22Rv1 (cell line): ENCODE results near the gene CENPP.

ENCODE experiments used
- H3K27ac ChIP-seq: fragments of 450-650 bp; 2 replicates; pipeline ENCODE4 v1.5.1; 2017
- ZFX ChIP-seq: fragments of 450-650 bp; IDR thresholded peaks from 2 replicates; pipeline ENCODE4 v1.6.1; 2017; ENCODE audit warnings: antibody characterized with exemption, borderline replicate concordance
- TF ChIP-seq, protein P1 (sequence below): fragments of 450-650 bp; IDR thresholded peaks from 2 replicates; pipeline ENCODE4 v1.5.1; 2017; ENCODE audit warnings: mild to moderate bottlenecking

Gene CENPP

DNA sequence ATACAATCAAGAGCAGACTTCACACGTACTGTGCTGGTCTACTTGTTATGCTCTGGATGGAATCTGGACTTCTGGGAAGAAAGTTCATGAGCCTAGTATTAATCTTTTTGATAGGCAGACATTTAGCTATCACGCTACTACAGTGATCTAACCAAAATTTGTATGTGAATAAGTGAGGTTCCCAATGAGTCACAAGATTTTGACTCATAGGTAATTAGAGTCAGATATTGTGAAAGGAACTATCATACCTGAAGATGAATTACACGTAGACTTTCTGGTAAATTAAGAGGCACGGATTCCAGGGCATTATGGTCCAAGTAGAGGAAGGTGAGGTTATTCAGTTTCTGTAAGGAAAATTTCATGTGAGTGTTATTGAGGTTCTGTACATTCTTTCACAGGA lies 60.2 kb downstream of the CENPP start:
- no peak overlapping the region for H3K27ac ChIP-seq
- TF ChIP-seq, protein P1, sequence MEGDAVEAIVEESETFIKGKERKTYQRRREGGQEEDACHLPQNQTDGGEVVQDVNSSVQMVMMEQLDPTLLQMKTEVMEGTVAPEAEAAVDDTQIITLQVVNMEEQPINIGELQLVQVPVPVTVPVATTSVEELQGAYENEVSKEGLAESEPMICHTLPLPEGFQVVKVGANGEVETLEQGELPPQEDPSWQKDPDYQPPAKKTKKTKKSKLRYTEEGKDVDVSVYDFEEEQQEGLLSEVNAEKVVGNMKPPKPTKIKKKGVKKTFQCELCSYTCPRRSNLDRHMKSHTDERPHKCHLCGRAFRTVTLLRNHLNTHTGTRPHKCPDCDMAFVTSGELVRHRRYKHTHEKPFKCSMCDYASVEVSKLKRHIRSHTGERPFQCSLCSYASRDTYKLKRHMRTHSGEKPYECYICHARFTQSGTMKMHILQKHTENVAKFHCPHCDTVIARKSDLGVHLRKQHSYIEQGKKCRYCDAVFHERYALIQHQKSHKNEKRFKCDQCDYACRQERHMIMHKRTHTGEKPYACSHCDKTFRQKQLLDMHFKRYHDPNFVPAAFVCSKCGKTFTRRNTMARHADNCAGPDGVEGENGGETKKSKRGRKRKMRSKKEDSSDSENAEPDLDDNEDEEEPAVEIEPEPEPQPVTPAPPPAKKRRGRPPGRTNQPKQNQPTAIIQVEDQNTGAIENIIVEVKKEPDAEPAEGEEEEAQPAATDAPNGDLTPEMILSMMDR: no peak
- TF ChIP-seq ZFX: no peak

- no peak overlapping the region for H3K27ac ChIP-seq
- TF ChIP-seq, protein P1: no peak
- TF ChIP-seq ZFX: no peak
Measured at GRCh38 chr9:92392690-92393089, 66.9 kb downstream of the CENPP start.

GRCh38 chr9:92393686-92394085 lies 67.9 kb downstream of the CENPP start:
- TF ChIP-seq ZFX: no peak
- TF ChIP-seq, protein P1: no peak
- no peak overlapping the region for H3K27ac ChIP-seq

DNA sequence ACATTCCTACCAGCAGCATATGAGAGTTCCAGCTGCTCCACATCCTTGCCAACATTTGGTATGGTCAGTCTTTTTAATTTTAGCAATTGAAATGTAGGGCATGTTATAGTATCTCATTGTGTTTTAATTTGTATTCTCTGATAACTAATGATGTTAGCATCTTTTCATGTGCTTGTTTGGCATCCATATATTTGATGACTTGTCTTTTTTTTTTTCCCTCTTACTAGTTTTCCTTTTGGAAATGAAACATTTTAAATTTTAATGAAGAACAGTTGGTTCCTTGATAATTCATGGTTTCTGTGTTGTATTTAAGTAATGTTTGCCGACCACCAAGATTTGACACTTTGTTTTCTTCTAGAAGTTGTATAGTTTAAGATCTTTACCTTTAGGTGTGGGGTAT lies 69.9 kb downstream of the CENPP start:
- no peak overlapping the region for H3K27ac ChIP-seq
- TF ChIP-seq, protein P1: no peak
- TF ChIP-seq ZFX: no peak

GRCh38 chr9:92397853-92398252 lies 72.1 kb downstream of the CENPP start:
- TF ChIP-seq, protein P1: no peak
- TF ChIP-seq ZFX: no peak
- peak overlapping the region; percentile 28; the same call in 1 of the 2 replicates for H3K27ac ChIP-seq

- TF ChIP-seq, protein P1: no peak
- no peak for TF ChIP-seq ZFX
- H3K27ac ChIP-seq: no peak overlapping the region
Measured at GRCh38 chr9:92402360-92402759, 76.6 kb downstream of the CENPP start.

DNA sequence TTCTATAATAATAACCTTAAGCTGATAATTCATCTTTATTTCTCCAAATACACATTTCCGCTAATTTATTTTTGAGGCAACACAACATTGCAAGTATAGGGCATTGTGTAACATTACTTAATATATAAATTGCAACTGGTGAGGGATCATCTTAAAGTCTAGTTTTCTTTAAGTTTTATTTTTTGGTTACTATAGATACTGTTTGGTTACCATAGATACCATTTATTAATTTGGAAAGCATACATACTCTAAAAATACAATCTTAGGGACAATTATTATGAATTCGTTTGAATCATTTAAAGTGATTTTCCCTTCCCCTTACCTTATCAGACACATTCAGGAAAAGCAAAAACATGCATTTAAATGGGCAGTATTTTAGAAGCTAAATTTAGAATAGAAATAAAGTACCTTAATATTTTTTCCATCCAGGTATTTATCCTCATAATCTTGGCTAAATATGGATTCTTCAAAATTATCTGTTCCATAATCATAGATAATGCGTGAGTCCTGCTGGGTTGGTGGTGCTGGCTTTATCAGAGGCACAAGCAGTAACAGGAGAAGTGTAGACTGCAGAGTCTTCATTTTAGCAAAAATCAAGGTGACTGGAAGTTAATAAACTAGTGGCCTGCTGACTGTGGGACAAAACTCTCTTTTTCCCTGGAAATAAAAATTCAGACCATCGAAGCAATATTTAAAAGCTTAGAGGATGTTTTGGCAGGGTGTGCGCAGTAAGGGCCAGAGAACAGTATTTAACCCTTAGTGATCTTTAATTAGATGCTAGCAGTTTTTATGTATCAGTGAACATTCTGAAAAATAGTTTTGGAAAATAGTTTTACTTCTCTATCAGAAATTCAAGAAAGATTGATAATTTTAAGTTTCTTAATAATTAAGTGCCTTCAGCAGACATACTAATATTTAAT lies 77.3 kb downstream of the CENPP start:
- H3K27ac ChIP-seq: no peak overlapping the region

More for the DNA sequence above, 77.3 kb downstream of the CENPP start:
- TF ChIP-seq, protein P1: no peak
- no peak for TF ChIP-seq ZFX
